HG03565 (cell line): Measurements from ENCODE around the gene UBASH3A.

Source experiments
- ATAC-seq: cut with Tn5 transposase; IDR thresholded peaks from one replicate; pipeline ENCODE4 v1.9.1; 2021; ENCODE audit warnings: mild to moderate bottlenecking, moderate library complexity; ENCODE audit not compliant: unreplicated experiment

Gene UBASH3A

GRCh38 chr21:42374864-42375499 lies 28.7 kb upstream of the UBASH3A start:
- ATAC-seq = no peak

- ATAC-seq = no peak
Measured at GRCh38 chr21:42375506-42375905, 28.2 kb upstream of the UBASH3A start.

GRCh38 chr21:42375966-42376337 lies 27.8 kb upstream of the UBASH3A start:
- no peak for ATAC-seq

- no peak for ATAC-seq
Measured at GRCh38 chr21:42376338-42376982, 27.2 kb upstream of the UBASH3A start.

GRCh38 chr21:42377211-42377950 lies 26.3 kb upstream of the UBASH3A start:
- no peak for ATAC-seq

- ATAC-seq = no peak
Measured at GRCh38 chr21:42377951-42378340, 25.8 kb upstream of the UBASH3A start.

- no peak for ATAC-seq
Measured at GRCh38 chr21:42378418-42378817, 25.3 kb upstream of the UBASH3A start.

- ATAC-seq = no peak
Measured at GRCh38 chr21:42379426-42380215, 24.1 kb upstream of the UBASH3A start.

- ATAC-seq = no peak
Measured at GRCh38 chr21:42381347-42381984, 22.2 kb upstream of the UBASH3A start.

- no peak for ATAC-seq
Measured at GRCh38 chr21:42382915-42383314, 20.8 kb upstream of the UBASH3A start.

- ATAC-seq = no peak
Measured at GRCh38 chr21:42383331-42383730, 20.4 kb upstream of the UBASH3A start.

- no peak for ATAC-seq
Measured at GRCh38 chr21:42384156-42384945, 19.4 kb upstream of the UBASH3A start.

- ATAC-seq = no peak
Measured at GRCh38 chr21:42384989-42385388, 18.7 kb upstream of the UBASH3A start.

- no peak for ATAC-seq
Measured at GRCh38 chr21:42385619-42386018, 18.1 kb upstream of the UBASH3A start.

GRCh38 chr21:42386034-42386591 lies 17.6 kb upstream of the UBASH3A start:
- no peak for ATAC-seq

GRCh38 chr21:42387164-42387563 lies 16.5 kb upstream of the UBASH3A start:
- ATAC-seq = no peak

GRCh38 chr21:42387843-42388340 lies 15.8 kb upstream of the UBASH3A start:
- no peak for ATAC-seq

GRCh38 chr21:42388740-42389448 lies 14.8 kb upstream of the UBASH3A start:
- no peak for ATAC-seq

GRCh38 chr21:42389449-42389835 lies 14.3 kb upstream of the UBASH3A start:
- ATAC-seq = no peak
